ENCODE measurements around the gene ARHGAP11B. TPM values are rescaled to one million over a fixed set of nuclear protein-coding genes. Genes with fewer than 3 reads are reported as not detected.
"Not testable (repeated sequence)": the region's sequence is repeated elsewhere in the genome, so short reads cannot be mapped to it uniquely, and the experiment has no call there.

Gene ARHGAP11B

DNA sequence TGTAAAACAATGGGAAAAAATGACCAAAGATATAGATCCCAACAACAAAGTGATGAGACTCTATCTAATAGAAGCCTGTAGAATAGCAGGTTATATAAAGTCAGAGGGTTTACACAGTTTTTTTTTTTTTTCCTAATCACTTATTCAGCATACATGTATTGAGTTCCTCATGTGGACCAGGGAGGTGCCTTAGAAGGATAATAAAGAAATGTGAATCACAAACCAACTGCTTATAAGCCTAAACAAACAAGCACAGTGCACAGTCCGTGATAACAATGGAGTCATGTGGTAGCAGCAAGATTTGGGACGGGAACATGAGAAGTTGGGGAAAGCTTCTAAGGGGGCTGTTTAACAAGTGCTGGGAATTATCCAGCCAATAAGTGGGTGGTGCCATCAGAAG is 60.7 kb downstream of the ARHGAP11B start:
- 62 to 82% (median 74%) methylated on average over 2 of the region's 2 CpGs for WGBS, 4 donors
- H3K27me3 ChIP-seq; H3K27ac ChIP-seq; H3K4me1 ChIP-seq; intact Hi-C loops (cut with DNase I); ATAC-seq; DNase-seq; H3K4me3 ChIP-seq; H3K9me3 ChIP-seq; H3K36me3 ChIP-seq: not testable (repeated sequence)

Other genes with a start within 250 kb of the ARHGAP11B start
- 1 to 10 TPM in 3 of 9 donors, under 1 TPM in 5, not detected in 1; 0.23 to 5.1 (median 0.63) TPM for gene CHRFAM7A, start 232.6 kb upstream of the ARHGAP11B start, total RNA-seq
- gene CHRFAM7A, start 232.6 kb upstream of the ARHGAP11B start, polyA plus RNA-seq: 1 to 10 TPM; 1.6 to 1.7 TPM
- 1 to 10 TPM; 1.1 to 4.9 (median 1.9) TPM for gene GOLGA8R, start 211.9 kb upstream of the ARHGAP11B start, total RNA-seq
- 1 to 10 TPM in 1 of 2 donors, under 1 TPM in 1; 0.76 to 3.2 TPM for gene GOLGA8R, start 211.9 kb upstream of the ARHGAP11B start, polyA plus RNA-seq
- gene GOLGA8Q, start 74.1 kb upstream of the ARHGAP11B start, total RNA-seq: 1 to 10 TPM in 4 of 9 donors, under 1 TPM in 2, not detected in 3; 0.37 to 4.4 (median 1.3) TPM
- 1 to 10 TPM in 1 of 2 donors, under 1 TPM in 1; 0.47 to 1.9 TPM for gene GOLGA8Q, start 74.1 kb upstream of the ARHGAP11B start, polyA plus RNA-seq
- 1 to 10 TPM in 1 of 9 donors, under 1 TPM in 7, not detected in 1; 0.19 to 1.1 (median 0.53) TPM for gene GOLGA8H, start 22.1 kb upstream of the ARHGAP11B start, total RNA-seq
- 1 to 10 TPM in 1 of 2 donors, under 1 TPM in 1; 0.57 to 1.3 TPM for gene GOLGA8H, start 22.1 kb upstream of the ARHGAP11B start, polyA plus RNA-seq